ENCODE data around the gene CASQ1.

DNA sequence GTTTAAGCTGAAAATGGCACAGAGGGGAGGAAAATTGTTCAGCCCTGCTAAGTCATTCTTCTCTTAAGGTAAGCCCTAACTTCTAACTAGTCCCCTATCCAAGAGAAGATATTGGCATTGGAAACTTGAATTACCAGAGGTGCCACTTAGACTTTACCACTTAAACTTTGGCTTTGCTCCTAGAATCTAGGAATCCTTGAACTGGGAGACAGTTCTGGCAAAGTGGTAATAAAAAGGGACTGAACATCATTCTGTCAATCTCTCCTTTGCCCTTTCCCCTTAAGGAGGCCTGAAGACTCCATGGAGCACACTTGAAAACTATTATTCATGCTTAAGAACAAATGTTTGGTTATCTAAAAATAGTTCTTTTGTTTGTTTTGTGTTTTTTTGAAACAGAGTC, 30.5 kb upstream of the CASQ1 start:
- no peak for TF ChIP-seq POLR2A (IDR thresholded peaks at IDR 0.05)
- no peak for TF ChIP-seq EP300 (IDR thresholded peaks at IDR 0.05)
- TF ChIP-seq, protein P1, sequence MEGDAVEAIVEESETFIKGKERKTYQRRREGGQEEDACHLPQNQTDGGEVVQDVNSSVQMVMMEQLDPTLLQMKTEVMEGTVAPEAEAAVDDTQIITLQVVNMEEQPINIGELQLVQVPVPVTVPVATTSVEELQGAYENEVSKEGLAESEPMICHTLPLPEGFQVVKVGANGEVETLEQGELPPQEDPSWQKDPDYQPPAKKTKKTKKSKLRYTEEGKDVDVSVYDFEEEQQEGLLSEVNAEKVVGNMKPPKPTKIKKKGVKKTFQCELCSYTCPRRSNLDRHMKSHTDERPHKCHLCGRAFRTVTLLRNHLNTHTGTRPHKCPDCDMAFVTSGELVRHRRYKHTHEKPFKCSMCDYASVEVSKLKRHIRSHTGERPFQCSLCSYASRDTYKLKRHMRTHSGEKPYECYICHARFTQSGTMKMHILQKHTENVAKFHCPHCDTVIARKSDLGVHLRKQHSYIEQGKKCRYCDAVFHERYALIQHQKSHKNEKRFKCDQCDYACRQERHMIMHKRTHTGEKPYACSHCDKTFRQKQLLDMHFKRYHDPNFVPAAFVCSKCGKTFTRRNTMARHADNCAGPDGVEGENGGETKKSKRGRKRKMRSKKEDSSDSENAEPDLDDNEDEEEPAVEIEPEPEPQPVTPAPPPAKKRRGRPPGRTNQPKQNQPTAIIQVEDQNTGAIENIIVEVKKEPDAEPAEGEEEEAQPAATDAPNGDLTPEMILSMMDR (IDR thresholded peaks at IDR 0.05) = no peak

All from ovary (tissue), 3 donors.